Esophagus (tissue), 2 donors: ENCODE results near the gene FASLG. TPM values are rescaled to one million over a fixed set of nuclear protein-coding genes. Genes with fewer than 3 reads are reported as not detected.

Source experiments
- H3K27ac ChIP-seq, 2 donors: one replicate each; pipeline ENCODE4 v1.5.1; 2013; ENCODE audit warnings: low read depth in 2 of 2, mild to moderate bottlenecking in 2 of 2, inconsistent platforms in 1 of 2, low read length in 1 of 2, moderate library complexity in 1 of 2
- H3K27me3 ChIP-seq, 2 donors: one replicate each; pipeline ENCODE4 v1.6.1; 2013; ENCODE audit warnings: low read length in 2 of 2, control low read depth in 1 of 2, mild to moderate bottlenecking in 1 of 2; ENCODE audit not compliant: insufficient read depth in 2 of 2, control insufficient read depth in 1 of 2
- H3K36me3 ChIP-seq, 2 donors: one replicate each; pipeline ENCODE4 v1.6.1; 2013; ENCODE audit warnings: low read length in 1 of 2; ENCODE audit not compliant: control insufficient read depth in 2 of 2, insufficient read depth in 2 of 2
- H3K4me1 ChIP-seq, 2 donors: one replicate each; pipeline ENCODE4 v1.6.1; 2013; ENCODE audit warnings: low read length in 1 of 2; ENCODE audit not compliant: control insufficient read depth in 2 of 2, insufficient read depth in 2 of 2
- H3K4me3 ChIP-seq, 2 donors: one replicate each; pipeline ENCODE4 v1.5.1; 2013; ENCODE audit warnings: low read length in 2 of 2, mild to moderate bottlenecking in 2 of 2, low read depth in 1 of 2, moderate library complexity in 1 of 2
- H3K9me3 ChIP-seq, 2 donors: one replicate each; pipeline ENCODE4 v1.6.1; 2013; ENCODE audit warnings: mild to moderate bottlenecking in 2 of 2, low read depth in 1 of 2, low read length in 1 of 2, moderate library complexity in 1 of 2; ENCODE audit not compliant: control insufficient read depth in 2 of 2, insufficient read depth in 1 of 2
- WGBS, 2 donors: extraction: QIAGEN DNeasy Blood & Tissue Kit; methylation state at CpG; one replicate each; pipeline ENCODE4 v1.1.7; 2013; 5-methylcytosine and 5-hydroxymethylcytosine counted together
- polyA plus RNA-seq, 2 donors: library from polyadenylated mRNA; stranded (reverse); fragments of 200-250 nt; gene quantifications; one replicate each; pipeline ENCODE4 v1.2.3, GENCODE V29; 2013
- donor health status: healthy with polysubstance abuse.
- donor health status: Bipolar disorder and iron deficiency.

Gene FASLG
- polyA plus RNA-seq, 2 donors: 0.19 to 0.28 TPM

- Histone ChIP-seq H3K4me1 (peaks cover 0 to 4% of the 10 kb centered on the region in 2 donors), H3K4me3 (no peak overlapping the region), H3K36me3 (no peaks in the 10 kb centered on the region), H3K27me3 (no peaks in the 10 kb centered on the region), H3K27ac (no peak overlapping the region), H3K9me3 (no peaks in the 10 kb centered on the region)
- 87 to 89% methylated on average over 8 of the region's 8 CpGs for WGBS, 2 donors
These were observed 18.8 kb upstream of the FASLG start for GRCh38 chr1:172640111-172640510.

GRCh38 chr1:172641492-172641891 is 17.4 kb upstream of the FASLG start:
- H3K9me3 ChIP-seq: no peaks in the 10 kb centered on the region
- no peak overlapping the region for H3K4me3 ChIP-seq
- 80 to 81% methylated on average over 5 of the region's 5 CpGs for WGBS, 2 donors
- no peaks in the 10 kb centered on the region for H3K36me3 ChIP-seq
- no peak overlapping the region for H3K27ac ChIP-seq
- H3K27me3 ChIP-seq: no peaks in the 10 kb centered on the region
- peaks cover 0 to 4% of the 10 kb centered on the region in 2 donors for H3K4me1 ChIP-seq

- no peak overlapping the region for H3K4me3 ChIP-seq
- H3K27me3 ChIP-seq: no peaks in the 10 kb centered on the region
- no peaks in the 10 kb centered on the region for H3K36me3 ChIP-seq
- H3K27ac ChIP-seq: no peak overlapping the region
- 43 to 59% methylated on average over 6 of the region's 6 CpGs for WGBS, 2 donors
- H3K4me1 ChIP-seq: peaks cover 0 to 2% of the 10 kb centered on the region in 2 donors
- no peaks in the 10 kb centered on the region for H3K9me3 ChIP-seq
These were observed 15.9 kb upstream of the FASLG start for GRCh38 chr1:172642970-172643369.

- peaks cover 0 to 2% of the 10 kb centered on the region in 2 donors for H3K4me1 ChIP-seq
- no peak overlapping the region for H3K4me3 ChIP-seq
- H3K27ac ChIP-seq: no peak overlapping the region
- no peaks in the 10 kb centered on the region for H3K36me3 ChIP-seq
- WGBS, 2 donors: 74 to 85% methylated on average over 1 of the region's 1 CpG
- no peaks in the 10 kb centered on the region for H3K27me3 ChIP-seq
- no peaks in the 10 kb centered on the region for H3K9me3 ChIP-seq
These were observed 12.2 kb upstream of the FASLG start for GRCh38 chr1:172646653-172647052.

- H3K9me3 ChIP-seq: no peaks in the 10 kb centered on the region
- no peak overlapping the region for H3K4me3 ChIP-seq
- H3K27me3 ChIP-seq: no peaks in the 10 kb centered on the region
- H3K4me1 ChIP-seq: peaks cover 0 to 2% of the 10 kb centered on the region in 2 donors
- H3K27ac ChIP-seq: no peak overlapping the region
- 68 to 70% methylated on average over 8 of the region's 8 CpGs for WGBS, 2 donors
- H3K36me3 ChIP-seq: no peaks in the 10 kb centered on the region
These were observed 11.8 kb upstream of the FASLG start for GRCh38 chr1:172647110-172647564.

GRCh38 chr1:172647987-172648386 is 10.9 kb upstream of the FASLG start:
- H3K4me3 ChIP-seq: no peak overlapping the region
- WGBS, 2 donors: 89% methylated on average over 4 of the region's 4 CpGs
- H3K27ac ChIP-seq: no peak overlapping the region
- H3K9me3 ChIP-seq: no peaks in the 10 kb centered on the region
- H3K4me1 ChIP-seq: peaks cover 0 to 2% of the 10 kb centered on the region in 2 donors
- no peaks in the 10 kb centered on the region for H3K27me3 ChIP-seq
- H3K36me3 ChIP-seq: no peaks in the 10 kb centered on the region

- 88 to 93% methylated on average over 2 of the region's 2 CpGs for WGBS, 2 donors
These were observed 8.3 kb upstream of the FASLG start for GRCh38 chr1:172650474-172651193.

GRCh38 chr1:172653015-172653709 is 5.7 kb upstream of the FASLG start:
- Histone ChIP-seq H3K27ac (no peak overlapping the region), H3K27me3 (no peaks in the 10 kb centered on the region), H3K4me1 (no peaks in the 10 kb centered on the region), H3K9me3 (no peaks in the 10 kb centered on the region), H3K36me3 (no peaks in the 10 kb centered on the region), H3K4me3 (no peak overlapping the region)
- 48 to 56% methylated on average over 5 of the region's 5 CpGs for WGBS, 2 donors

More at GRCh38 chr1:172650474-172651193, 8.3 kb upstream of the FASLG start:
- Histone ChIP-seq H3K27me3 (no peaks in the 10 kb centered on the region), H3K9me3 (no peaks in the 10 kb centered on the region), H3K36me3 (no peaks in the 10 kb centered on the region), H3K4me3 (no peak overlapping the region), H3K4me1 (no peaks in the 10 kb centered on the region), H3K27ac (no peak overlapping the region)

GRCh38 chr1:172654535-172654934 is 4.4 kb upstream of the FASLG start:
- Histone ChIP-seq H3K36me3 (no peaks in the 10 kb centered on the region), H3K27ac (no peak overlapping the region), H3K27me3 (no peaks in the 10 kb centered on the region), H3K4me3 (no peak overlapping the region), H3K4me1 (no peaks in the 10 kb centered on the region), H3K9me3 (no peaks in the 10 kb centered on the region)
- 83 to 89% methylated on average over 2 of the region's 2 CpGs for WGBS, 2 donors
